ENCODE measurements around the gene METAP1. TPM values are rescaled to one million over a fixed set of nuclear protein-coding genes. Genes with fewer than 3 reads are reported as not detected.

METAP1 gene
- total RNA-seq, 1 experiment from 2014 or later, result 112 TPM

GRCh38 chr4:99013402-99013843, 17.9 kb downstream of the METAP1 start:
- CTCF ChIA-PET, result no interaction called here

GRCh38 chr4:99013884-99014523, 18.5 kb downstream of the METAP1 start:
- ATAC-seq (no peak), DNase-seq (ENCODE audit: low read depth, low spot score) (no peak)
- Histone ChIP-seq H3K4me3 (replicated peaks in 1 of 2; ENCODE audit: low read depth in 1 of 2, low read length in 2 of 2) (no peak overlapping the region), H3K27ac (ENCODE audit: low read depth, low read length) (no peak overlapping the region), H3K9me3 (ENCODE audit: control insufficient read depth in 1 of 2, insufficient read depth in 1 of 2, low read depth in 1 of 2, low read length in 2 of 2) (no peaks in the 10 kb centered on the region), H3K79me2 (ENCODE audit: insufficient read depth, low read length) (peaks cover 100% of the 10 kb centered on the region), H3K9ac (ENCODE audit: low read length) (no peak overlapping the region), H2AFZ (ENCODE audit: low read depth, low read length, poor library complexity, severe bottlenecking) (no peak overlapping the region), H4K20me1 (ENCODE audit: insufficient read depth) (peaks cover 19% of the 10 kb centered on the region; the same call in 1 of the 2 replicates), H3K4me1 (ENCODE audit: control insufficient read depth in 1 of 2, insufficient read depth in 2 of 2, low read length in 2 of 2) (no peaks in the 10 kb centered on the region), H3K4me2 (ENCODE audit: low read length) (no peak overlapping the region), H3K9me2 (ENCODE audit: insufficient read depth) (no peaks in the 10 kb centered on the region), H3K36me3 (ENCODE audit: control insufficient read depth in 1 of 2, insufficient read depth in 2 of 2, low read length in 2 of 2) (peaks cover 0 to 4% of the 10 kb centered on the region in 2 experiments; a peak in 1 of 4 replicates), H3K27me3 (ENCODE audit: insufficient read depth, low read length) (no peaks in the 10 kb centered on the region)
- ChIA-PET RAD21 (ENCODE audit: low non-redundant PET in 1 of 2, low total read pairs in 2 of 2, uncharacterized antibody in 2 of 2, unreplicated experiment in 2 of 2) (no interaction called here), POLR2A (no interaction called here), CTCF (interaction anchor here (0.8 kb wide), 1 partner anchor 11 kb away, joined by 3 read pairs; no protein-coding TSS in a partner anchor)
- BruUV-seq (replicated peaks), result no TSS peak
- intact Hi-C loops (cut with micrococcal nuclease), result no loop called here
- TF ChIP-seq JUND (IDR thresholded peaks at IDR 0.05) (no peak), POLR2A (IDR thresholded peaks at IDR 0.05; ENCODE audit: borderline replicate concordance, extremely low read depth, insufficient read depth, insufficient read length) (no peak), ELF1 (IDR thresholded peaks at IDR 0.05; ENCODE audit: borderline replicate concordance, low read depth) (no peak), EGR1 (IDR thresholded peaks at IDR 0.05; ENCODE audit: low read depth) (no peak), SRF (IDR thresholded peaks at IDR 0.05; ENCODE audit: low read depth) (no peak), ZNF274 (IDR thresholded peaks at IDR 0.05; ENCODE audit: low read depth, low read length) (no peak), ZFX (IDR thresholded peaks at IDR 0.05) (no peak), FOSL1 (IDR thresholded peaks at IDR 0.05; ENCODE audit: low read depth) (no peak), ATF3 (IDR thresholded peaks at IDR 0.05) (no peak), ZBTB33 (IDR thresholded peaks at IDR 0.05; ENCODE audit: extremely low read depth, insufficient replicate concordance, low read length) (no peak), SIN3A (IDR thresholded peaks at IDR 0.05; ENCODE audit: low read depth) (no peak), POLR2AphosphoS5 (IDR thresholded peaks at IDR 0.05; ENCODE audit: low read depth, low read length) (no peak), CBX3 (IDR thresholded peaks at IDR 0.05; ENCODE audit: low read depth) (no peak), RAD21 (IDR thresholded peaks at IDR 0.05; ENCODE audit: low read depth) (no peak), TCF7L2 (IDR thresholded peaks at IDR 0.05; ENCODE audit: borderline replicate concordance, extremely low read depth, insufficient read depth, insufficient read length) (no peak), CEBPB (IDR thresholded peaks at IDR 0.05; ENCODE audit: low read depth) (no peak)

More at GRCh38 chr4:99013402-99013843, 17.9 kb downstream of the METAP1 start:
- no peaks in the 10 kb centered on the region for H3K27me3 ChIP-seq (ENCODE audit: insufficient read depth, low read length)
- no peak overlapping the region for H3K9ac ChIP-seq (ENCODE audit: low read length)
- no peak overlapping the region for H3K4me2 ChIP-seq (ENCODE audit: low read length)
- TF ChIP-seq JUND (IDR thresholded peaks at IDR 0.05) (no peak), SP1 (IDR thresholded peaks at IDR 0.05; ENCODE audit: low read depth) (no peak), ELF1 (IDR thresholded peaks at IDR 0.05; ENCODE audit: borderline replicate concordance, low read depth) (no peak), SIN3A (IDR thresholded peaks at IDR 0.05; ENCODE audit: low read depth) (no peak)
- RAD21 ChIA-PET (ENCODE audit: low non-redundant PET in 1 of 2, low total read pairs in 2 of 2, uncharacterized antibody in 2 of 2, unreplicated experiment in 2 of 2), result no interaction called here
- POLR2A ChIA-PET, result no interaction called here
- peaks cover 19% of the 10 kb centered on the region; the same call in 1 of the 2 replicates for H4K20me1 ChIP-seq (ENCODE audit: insufficient read depth)
- DNase-seq (ENCODE audit: low read depth, low spot score) (no peak), ATAC-seq (no peak)
- H3K27ac ChIP-seq (ENCODE audit: low read depth, low read length), result no peak overlapping the region
- no TSS peak for BruUV-seq (replicated peaks)
- H3K9me3 ChIP-seq (ENCODE audit: control insufficient read depth in 1 of 2, insufficient read depth in 1 of 2, low read depth in 1 of 2, low read length in 2 of 2), result no peaks in the 10 kb centered on the region
- H3K4me3 ChIP-seq (replicated peaks in 1 of 2; ENCODE audit: low read depth in 1 of 2, low read length in 2 of 2), result no peak overlapping the region
- intact Hi-C loops (cut with micrococcal nuclease), result no loop called here
- no peak overlapping the region for H2AFZ ChIP-seq (ENCODE audit: low read depth, low read length, poor library complexity, severe bottlenecking)
- H3K79me2 ChIP-seq (ENCODE audit: insufficient read depth, low read length), result peaks cover 100% of the 10 kb centered on the region
- H3K9me2 ChIP-seq (ENCODE audit: insufficient read depth), result no peaks in the 10 kb centered on the region
- no peaks in the 10 kb centered on the region for H3K36me3 ChIP-seq (ENCODE audit: control insufficient read depth in 1 of 2, insufficient read depth in 2 of 2, low read length in 2 of 2)
- H3K4me1 ChIP-seq (ENCODE audit: control insufficient read depth in 1 of 2, insufficient read depth in 2 of 2, low read length in 2 of 2), result no peaks in the 10 kb centered on the region
